HepG2 (cell line): ENCODE measurements around the gene PGPEP1. TPM values are rescaled to one million over a fixed set of nuclear protein-coding genes. Genes with fewer than 3 reads are reported as not detected.

ENCODE experiments used
- CCDC6 ChIP-seq: sonication (generic); formaldehyde crosslinking; IDR thresholded peaks from 2 replicates; pipeline ENCODE4 v1.8.1; 2022; ENCODE audit warnings: mild to moderate bottlenecking, missing genetic modification reagents, moderate library complexity
- EP300 ChIP-seq, 3 experiments: sonication (generic) in 1 of 3; formaldehyde crosslinking in 1 of 3; IDR thresholded peaks; 2 replicates each; pipeline versions ENCODE4 v1.5.1 to v1.6.1; 2011 to 2020; ENCODE audit warnings: low read depth in 2 of 3, low read length in 2 of 3, borderline replicate concordance in 1 of 3, improper control_type of control experiment in 1 of 3, mild to moderate bottlenecking in 1 of 3, missing genetic modification reagents in 1 of 3, moderate library complexity in 1 of 3
- GMEB2 ChIP-seq: IDR thresholded peaks from 2 replicates; pipeline ENCODE4 v1.6.1; 2016; ENCODE audit warnings: missing biosample characterization, missing genetic modification reagents, low read depth
- HMGXB4 ChIP-seq, 2 experiments: sonication (generic) in 1 of 2; formaldehyde crosslinking in 1 of 2; IDR thresholded peaks; 2 replicates each; pipeline versions ENCODE4 v1.4.0 to v1.6.1; 2018 to 2020; ENCODE audit warnings: missing genetic modification reagents in 2 of 2, borderline replicate concordance in 1 of 2, low read depth in 1 of 2, mild to moderate bottlenecking in 1 of 2, missing biosample characterization in 1 of 2
- IRX3 ChIP-seq: sonication (generic); formaldehyde crosslinking; IDR thresholded peaks from 2 replicates; pipeline ENCODE4 v1.8.1; 2023; ENCODE audit warnings: mild to moderate bottlenecking, low read depth, missing genetic modification reagents, borderline replicate concordance
- KDM4B ChIP-seq: sonication (generic); formaldehyde crosslinking; IDR thresholded peaks from 2 replicates; pipeline ENCODE4 v1.4.0; 2020; ENCODE audit warnings: missing genetic modification reagents
- MLXIP ChIP-seq: sonication (generic); formaldehyde crosslinking; IDR thresholded peaks from 2 replicates; pipeline ENCODE4 v1.9.0; 2021; ENCODE audit warnings: missing genetic modification reagents, borderline replicate concordance
- POLR2AphosphoS2 ChIP-seq: IDR thresholded peaks from 2 replicates; pipeline ENCODE4 v1.6.1; 2011; ENCODE audit warnings: low read depth, low read length, improper control_type of control experiment
- RFXAP ChIP-seq: sonication (generic); formaldehyde crosslinking; IDR thresholded peaks from 2 replicates; pipeline ENCODE4 v1.4.0; 2020; ENCODE audit warnings: missing genetic modification reagents, borderline replicate concordance
- SKI ChIP-seq: fragments of 450-650 bp; IDR thresholded peaks from one replicate; pipeline ENCODE4 v1.6.1; 2018; ENCODE audit warnings: mild to moderate bottlenecking; ENCODE audit not compliant: partially characterized antibody
- TBX3 ChIP-seq: fragments of 450-650 bp; IDR thresholded peaks from 2 replicates; pipeline ENCODE4 v1.6.1; 2017; ENCODE audit warnings: antibody characterized with exemption, mild to moderate bottlenecking, inconsistent platforms, borderline replicate concordance
- ZBTB2 ChIP-seq: sonication (generic); formaldehyde crosslinking; IDR thresholded peaks from 2 replicates; pipeline ENCODE4 v1.8.0; 2022; ENCODE audit warnings: low read depth, missing genetic modification reagents
- ZNF333 ChIP-seq: sonication (generic); formaldehyde crosslinking; IDR thresholded peaks from 2 replicates; pipeline ENCODE4 v1.4.0; 2020; ENCODE audit warnings: mild to moderate bottlenecking, missing genetic modification reagents, borderline replicate concordance
- ZNF513 ChIP-seq: sonication (generic); formaldehyde crosslinking; conservative IDR thresholded peaks from 2 replicates; pipeline ENCODE4 v1.5.0; 2020; ENCODE audit warnings: missing genetic modification reagents
- ZNF577 ChIP-seq: sonication (generic); formaldehyde crosslinking; IDR thresholded peaks from 2 replicates; pipeline ENCODE4 v1.4.0; 2020; ENCODE audit warnings: mild to moderate bottlenecking, low read depth, missing genetic modification reagents, borderline replicate concordance
- polyA plus RNA-seq, 8 experiments: library from polyadenylated mRNA; depleted of rRNA in 3 of 8; stranded (reverse) in 7 of 8; unstranded in 1 of 8; fragments of >200 nt; fragmentation: Illumina TruSeq in 4 of 8; extraction: Trizol in 4 of 8; gene quantifications; 2 replicates each; pipeline versions ENCODE4 v1.2.1 to v1.2.3, GENCODE V29; 2011 to 2016; ENCODE audit warnings: low read depth in 4 of 8, missing spikeins in 1 of 8, mixed read lengths in 1 of 8; ENCODE audit not compliant: insufficient read depth in 1 of 8
- total RNA-seq, 5 experiments: library from RNA; depleted of rRNA; stranded (reverse); fragments of >200 nt; fragmentation: Illumina TruSeq; extraction: Trizol; gene quantifications; 2 replicates each; pipeline ENCODE4 v1.2.3, GENCODE V29; 2016; ENCODE audit warnings: low read depth in 1 of 5

The PGPEP1 gene
- total and polyA plus RNA-seq, 2 of the 13 experiments (the other 11 are each of a cell fraction or from before 2014, with no cell fraction given): 53.1 to 56.6 TPM

- TF ChIP-seq SKI (peak; percentile 83), ZNF333 (CRISPR knock-in tag) (no peak), HMGXB4 (CRISPR knock-in tag; IDR thresholded peaks at IDR 0.05; ENCODE audit: borderline replicate concordance in 1 of 2, low read depth in 1 of 2) (0 out of 4 replicates have a peak, but pooled peaks of 1 of the 2 experiments have one; percentile 23), EP300 (IDR thresholded peaks at IDR 0.05; ENCODE audit: low read depth in 2 of 2, low read length in 2 of 2) (peak in 1 of 2 experiments; percentile 87; a peak in 2 of 4 replicates), EP300 (CRISPR knock-in tag; IDR thresholded peaks at IDR 0.05; ENCODE audit: borderline replicate concordance) (no peak), IRX3 (0 out of 2 replicates have a peak, but pooled peaks have one; percentile 44), ZNF513 (CRISPR knock-in tag) (no peak), MLXIP (peak; percentile 16; the same call in 1 of the 2 replicates), GMEB2 (CRISPR knock-in tag) (peak; percentile 51; the same call in 1 of the 2 replicates), ZBTB2 (CRISPR knock-in tag) (0 out of 2 replicates have a peak, but pooled peaks have one; percentile 46), RFXAP (CRISPR knock-in tag) (peak; percentile 1; the same call in 1 of the 2 replicates), TBX3 (no peak), CCDC6 (CRISPR knock-in tag) (peak; percentile 82; the same call in 1 of the 2 replicates), ZNF577 (no peak), KDM4B (no peak), POLR2AphosphoS2 (no peak)
Observed at GRCh38 chr19:18419195-18419698, 78.8 kb downstream of the PGPEP1 start, which contains the start of gene SSBP4 (continued).
